ENCODE measurements around the gene SPATC1L.

SPATC1L gene

DNA sequence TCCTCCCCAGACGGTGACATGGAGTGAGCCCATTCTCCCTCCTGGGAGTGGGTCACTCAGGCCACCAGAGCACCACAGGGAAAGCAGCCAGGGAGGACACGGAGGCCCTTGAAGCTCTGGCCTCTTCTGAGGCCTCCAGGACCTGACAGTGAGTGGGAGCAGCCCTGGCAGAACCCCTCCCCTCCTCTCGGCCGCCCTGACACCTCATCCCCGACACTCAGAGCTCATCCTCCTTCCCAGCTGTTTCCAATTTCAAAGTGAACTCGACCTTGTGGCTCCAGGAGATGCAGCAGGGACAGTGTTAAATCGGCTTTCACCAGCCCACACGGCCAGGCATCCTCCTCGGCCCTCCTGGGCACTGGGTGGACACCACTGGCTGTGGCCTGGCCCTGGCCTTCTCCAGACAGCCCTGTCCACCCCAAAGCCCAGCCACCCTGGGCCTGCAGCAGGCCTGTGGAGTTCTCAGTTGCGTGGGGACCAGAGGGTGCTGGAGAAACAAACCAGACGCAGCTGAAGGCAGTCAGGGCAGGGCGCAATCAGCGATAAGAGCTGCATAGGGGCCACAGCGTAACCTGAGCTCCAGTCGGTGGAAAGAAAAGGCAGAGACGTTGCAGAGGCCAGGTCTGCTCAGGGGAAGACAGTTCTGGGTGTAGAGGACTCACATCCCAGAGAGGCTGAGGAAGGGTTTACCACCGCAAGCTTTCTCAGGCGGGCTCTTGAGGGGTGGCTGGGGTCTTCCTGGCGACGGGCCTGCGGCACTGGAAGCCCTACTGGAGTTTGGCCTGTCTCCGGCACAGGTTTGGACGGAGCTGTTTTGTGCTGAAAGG is 55.9 kb downstream of the SPATC1L start:
- DNase-seq (ENCODE audit: low read depth, low spot score) = no peak
- H3K4me3 ChIP-seq (ENCODE audit: low read depth, low read length) = no peak overlapping the region
- POLR2A ChIA-PET = interaction anchor here (0.8 to 1.1 kb wide), 3 partner anchors 8 to 146 kb away, joined by 3 to 4 read pairs (median 3); partner anchors contain the start of gene COL6A1
- TF ChIP-seq, protein P1, sequence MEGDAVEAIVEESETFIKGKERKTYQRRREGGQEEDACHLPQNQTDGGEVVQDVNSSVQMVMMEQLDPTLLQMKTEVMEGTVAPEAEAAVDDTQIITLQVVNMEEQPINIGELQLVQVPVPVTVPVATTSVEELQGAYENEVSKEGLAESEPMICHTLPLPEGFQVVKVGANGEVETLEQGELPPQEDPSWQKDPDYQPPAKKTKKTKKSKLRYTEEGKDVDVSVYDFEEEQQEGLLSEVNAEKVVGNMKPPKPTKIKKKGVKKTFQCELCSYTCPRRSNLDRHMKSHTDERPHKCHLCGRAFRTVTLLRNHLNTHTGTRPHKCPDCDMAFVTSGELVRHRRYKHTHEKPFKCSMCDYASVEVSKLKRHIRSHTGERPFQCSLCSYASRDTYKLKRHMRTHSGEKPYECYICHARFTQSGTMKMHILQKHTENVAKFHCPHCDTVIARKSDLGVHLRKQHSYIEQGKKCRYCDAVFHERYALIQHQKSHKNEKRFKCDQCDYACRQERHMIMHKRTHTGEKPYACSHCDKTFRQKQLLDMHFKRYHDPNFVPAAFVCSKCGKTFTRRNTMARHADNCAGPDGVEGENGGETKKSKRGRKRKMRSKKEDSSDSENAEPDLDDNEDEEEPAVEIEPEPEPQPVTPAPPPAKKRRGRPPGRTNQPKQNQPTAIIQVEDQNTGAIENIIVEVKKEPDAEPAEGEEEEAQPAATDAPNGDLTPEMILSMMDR (IDR thresholded peaks at IDR 0.05; ENCODE audit: insufficient read depth, low read length, missing control alignments) = no peak
- CTCF ChIA-PET = interaction anchor here (1.4 to 3.4 kb wide), 4 partner anchors 11 to 158 kb away, joined by 5 to 17 read pairs (median 12); no protein-coding TSS in a partner anchor

DNA sequence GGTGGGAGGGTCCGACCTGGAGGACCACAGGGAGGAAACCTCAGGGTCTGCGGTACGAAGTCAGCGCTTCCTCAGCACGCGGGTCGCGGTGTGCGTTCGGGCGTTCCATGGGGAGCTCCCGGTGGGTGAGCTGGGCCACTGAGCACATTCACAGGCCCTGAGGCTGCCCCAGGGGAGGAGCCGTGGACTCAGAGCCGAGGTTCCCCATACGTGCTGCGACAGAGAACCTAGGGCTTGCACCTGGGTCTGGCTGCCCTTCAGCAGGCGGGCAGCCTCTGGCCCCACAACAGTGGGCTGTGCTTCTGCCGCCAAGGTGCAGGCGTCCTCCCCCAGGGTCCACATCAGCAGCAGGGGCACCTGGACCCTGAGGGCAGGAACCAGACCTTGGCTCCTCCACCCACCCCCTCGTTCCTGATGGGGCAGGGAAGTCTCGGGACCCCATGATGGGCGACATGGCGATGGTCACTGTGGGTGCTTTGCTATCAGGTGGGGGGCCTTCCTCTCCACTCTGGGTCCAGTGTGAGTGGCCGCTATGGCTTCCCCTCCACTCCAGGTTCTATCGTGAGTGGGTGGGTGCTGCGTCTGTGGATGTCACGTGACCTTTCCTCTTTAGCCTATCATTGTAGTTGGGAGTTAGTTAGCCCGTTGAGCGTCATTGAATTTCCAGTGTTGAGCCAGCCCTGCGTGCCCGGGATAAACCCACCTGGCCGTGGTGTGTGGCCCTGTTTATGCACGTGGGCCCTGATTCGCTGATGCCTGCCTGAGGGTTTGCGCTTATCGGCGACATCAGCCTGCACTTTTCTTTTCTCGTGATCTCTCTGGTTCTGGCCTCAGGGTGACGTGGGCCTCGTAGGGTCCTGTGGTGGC is 56.8 kb downstream of the SPATC1L start:
- CTCF ChIA-PET = interaction anchor here (0.6 to 2.2 kb wide), 5 partner anchors 10 to 158 kb away, joined by 3 to 17 read pairs (median 4); no protein-coding TSS in a partner anchor
- no peak overlapping the region for H3K4me3 ChIP-seq (ENCODE audit: low read depth, low read length)
- TF ChIP-seq, protein P1 (IDR thresholded peaks at IDR 0.05; ENCODE audit: insufficient read depth, low read length, missing control alignments) = no peak
- DNase-seq (ENCODE audit: low read depth, low spot score) = no peak
- POLR2A ChIA-PET = no interaction called here

DNA sequence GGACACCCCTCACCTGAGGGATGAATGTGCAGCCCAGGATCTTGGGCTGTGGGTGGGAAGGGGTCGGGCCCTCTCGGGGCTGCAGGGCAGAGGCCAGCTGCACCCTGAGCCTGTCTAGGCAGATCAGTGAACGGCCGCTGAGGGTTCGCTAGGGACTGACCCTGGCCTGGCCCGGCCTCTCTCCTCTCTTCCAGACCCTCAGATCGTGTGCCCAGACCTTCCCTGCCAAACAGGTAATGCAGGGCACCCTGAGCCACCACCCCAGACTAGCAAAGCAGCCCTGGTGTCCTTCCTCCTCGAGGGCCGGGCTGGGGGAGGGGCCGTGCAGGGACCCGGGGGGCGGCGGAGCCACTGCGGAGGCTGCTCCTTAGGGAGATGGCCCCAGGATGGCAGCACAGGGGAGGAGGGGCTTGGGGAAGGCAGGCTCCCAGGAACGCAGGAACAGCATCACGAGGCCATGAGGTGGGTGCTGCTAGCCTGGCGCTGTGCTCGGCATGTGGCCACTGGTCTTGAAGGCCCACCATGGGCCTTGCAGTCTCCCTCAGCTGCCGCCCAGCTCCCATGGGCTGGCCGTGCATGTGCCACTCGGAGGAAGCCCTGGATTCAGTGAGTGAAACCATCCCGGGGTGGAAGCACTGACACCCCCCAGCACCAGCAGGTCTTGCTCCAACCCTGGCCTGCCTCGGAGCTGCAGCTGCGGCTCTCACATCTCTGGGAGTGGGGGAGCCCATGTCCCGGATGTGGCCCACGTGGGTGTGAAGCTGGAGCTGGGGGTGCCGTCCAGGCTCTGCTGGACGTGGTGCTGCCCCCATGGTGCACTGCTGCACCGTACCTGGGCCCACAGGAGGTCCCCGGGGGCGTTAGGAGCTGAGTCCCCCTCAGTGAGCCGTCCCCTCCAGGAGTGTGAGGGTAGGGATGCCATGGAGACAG is 57.7 kb downstream of the SPATC1L start:
- H3K4me3 ChIP-seq (ENCODE audit: low read depth, low read length) = no peak overlapping the region
- TF ChIP-seq, protein P1 (IDR thresholded peaks at IDR 0.05; ENCODE audit: insufficient read depth, low read length, missing control alignments) = no peak
- POLR2A ChIA-PET = no interaction called here
- CTCF ChIA-PET = interaction anchor here (0.6 to 1.8 kb wide), 5 partner anchors 9 to 157 kb away, joined by 3 to 5 read pairs (median 4); no protein-coding TSS in a partner anchor
- DNase-seq (ENCODE audit: low read depth, low spot score) = no peak

DNA sequence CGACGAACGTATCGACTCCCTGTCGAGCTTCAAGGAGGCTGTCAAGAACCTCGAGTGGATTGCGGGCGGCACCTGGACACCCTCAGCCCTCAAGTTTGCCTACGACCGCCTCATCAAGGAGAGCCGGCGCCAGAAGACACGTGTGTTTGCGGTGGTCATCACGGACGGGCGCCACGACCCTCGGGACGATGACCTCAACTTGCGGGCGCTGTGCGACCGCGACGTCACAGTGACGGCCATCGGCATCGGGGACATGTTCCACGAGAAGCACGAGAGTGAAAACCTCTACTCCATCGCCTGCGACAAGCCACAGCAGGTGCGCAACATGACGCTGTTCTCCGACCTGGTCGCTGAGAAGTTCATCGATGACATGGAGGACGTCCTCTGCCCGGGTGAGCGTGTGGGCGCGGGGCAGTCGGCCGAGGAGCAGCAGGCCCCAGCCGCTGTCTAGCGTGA is 58.4 kb downstream of the SPATC1L start:
- no peak for DNase-seq (ENCODE audit: low read depth, low spot score)
- TF ChIP-seq, protein P1 (IDR thresholded peaks at IDR 0.05; ENCODE audit: insufficient read depth, low read length, missing control alignments) = no peak
- ChIA-PET POLR2A (no interaction called here), CTCF (interaction anchor here (1.5 to 1.8 kb wide), 2 partner anchors 152 to 156 kb away, joined by 4 to 5 read pairs; no protein-coding TSS in a partner anchor)
- no peak overlapping the region for H3K4me3 ChIP-seq (ENCODE audit: low read depth, low read length)

DNA sequence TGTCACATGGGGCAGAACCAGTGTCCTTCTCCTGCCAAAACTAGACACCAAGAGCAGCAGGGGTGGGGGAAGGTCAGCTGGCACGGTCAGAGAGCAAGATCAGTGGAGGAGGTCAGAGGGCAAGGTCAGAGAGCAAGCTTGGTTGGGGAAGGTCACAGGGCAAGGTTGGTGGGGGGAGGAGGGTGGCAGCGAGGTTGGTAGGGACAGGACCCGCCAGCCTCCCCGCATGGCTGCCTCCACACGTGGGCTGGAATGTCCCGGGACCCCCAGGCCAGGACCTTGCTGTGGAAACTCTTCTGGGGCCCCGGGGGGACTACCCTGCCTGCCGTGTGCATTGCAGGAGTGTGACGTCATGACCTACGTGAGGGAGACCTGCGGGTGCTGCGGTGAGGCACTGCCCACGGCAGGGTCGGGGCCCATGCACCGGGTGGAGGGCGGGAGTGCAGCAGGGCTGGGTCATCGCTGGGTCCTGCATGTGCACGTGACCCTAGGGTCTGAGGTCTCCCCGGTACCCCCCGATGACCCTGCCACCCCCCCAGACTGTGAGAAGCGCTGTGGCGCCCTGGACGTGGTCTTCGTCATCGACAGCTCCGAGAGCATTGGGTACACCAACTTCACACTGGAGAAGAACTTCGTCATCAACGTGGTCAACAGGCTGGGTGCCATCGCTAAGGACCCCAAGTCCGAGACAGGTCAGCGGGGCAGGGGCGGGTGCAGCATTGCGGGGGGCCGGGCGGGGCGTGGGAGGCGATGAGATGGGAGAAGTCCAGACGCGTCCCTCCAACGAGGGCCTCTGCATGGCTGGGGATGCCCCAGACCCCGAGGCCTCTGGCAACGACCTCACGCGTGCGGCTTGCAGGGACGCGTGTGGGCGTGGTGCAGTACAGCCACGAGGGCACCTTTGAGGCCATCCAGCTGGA is 59.1 kb downstream of the SPATC1L start:
- CTCF ChIA-PET = interaction anchor here (1.5 kb wide), 1 partner anchor 152 kb away, joined by 5 read pairs; no protein-coding TSS in a partner anchor
- TF ChIP-seq, protein P1 (IDR thresholded peaks at IDR 0.05; ENCODE audit: insufficient read depth, low read length, missing control alignments) = no peak
- POLR2A ChIA-PET = no interaction called here
- DNase-seq (ENCODE audit: low read depth, low spot score) = no peak
- H3K4me3 ChIP-seq (ENCODE audit: low read depth, low read length) = no peak overlapping the region
